RKO (cell line): ENCODE data around the gene USP24.
A peak's percentile ranks its signal among the peaks of the same experiment; 100 is the strongest.

Experiments used
- DNase-seq: peaks from one replicate; pipeline ENCODE4 v3.0.0-alpha.2; 2016; ENCODE audit warnings: low spot score

Gene USP24, protein sequence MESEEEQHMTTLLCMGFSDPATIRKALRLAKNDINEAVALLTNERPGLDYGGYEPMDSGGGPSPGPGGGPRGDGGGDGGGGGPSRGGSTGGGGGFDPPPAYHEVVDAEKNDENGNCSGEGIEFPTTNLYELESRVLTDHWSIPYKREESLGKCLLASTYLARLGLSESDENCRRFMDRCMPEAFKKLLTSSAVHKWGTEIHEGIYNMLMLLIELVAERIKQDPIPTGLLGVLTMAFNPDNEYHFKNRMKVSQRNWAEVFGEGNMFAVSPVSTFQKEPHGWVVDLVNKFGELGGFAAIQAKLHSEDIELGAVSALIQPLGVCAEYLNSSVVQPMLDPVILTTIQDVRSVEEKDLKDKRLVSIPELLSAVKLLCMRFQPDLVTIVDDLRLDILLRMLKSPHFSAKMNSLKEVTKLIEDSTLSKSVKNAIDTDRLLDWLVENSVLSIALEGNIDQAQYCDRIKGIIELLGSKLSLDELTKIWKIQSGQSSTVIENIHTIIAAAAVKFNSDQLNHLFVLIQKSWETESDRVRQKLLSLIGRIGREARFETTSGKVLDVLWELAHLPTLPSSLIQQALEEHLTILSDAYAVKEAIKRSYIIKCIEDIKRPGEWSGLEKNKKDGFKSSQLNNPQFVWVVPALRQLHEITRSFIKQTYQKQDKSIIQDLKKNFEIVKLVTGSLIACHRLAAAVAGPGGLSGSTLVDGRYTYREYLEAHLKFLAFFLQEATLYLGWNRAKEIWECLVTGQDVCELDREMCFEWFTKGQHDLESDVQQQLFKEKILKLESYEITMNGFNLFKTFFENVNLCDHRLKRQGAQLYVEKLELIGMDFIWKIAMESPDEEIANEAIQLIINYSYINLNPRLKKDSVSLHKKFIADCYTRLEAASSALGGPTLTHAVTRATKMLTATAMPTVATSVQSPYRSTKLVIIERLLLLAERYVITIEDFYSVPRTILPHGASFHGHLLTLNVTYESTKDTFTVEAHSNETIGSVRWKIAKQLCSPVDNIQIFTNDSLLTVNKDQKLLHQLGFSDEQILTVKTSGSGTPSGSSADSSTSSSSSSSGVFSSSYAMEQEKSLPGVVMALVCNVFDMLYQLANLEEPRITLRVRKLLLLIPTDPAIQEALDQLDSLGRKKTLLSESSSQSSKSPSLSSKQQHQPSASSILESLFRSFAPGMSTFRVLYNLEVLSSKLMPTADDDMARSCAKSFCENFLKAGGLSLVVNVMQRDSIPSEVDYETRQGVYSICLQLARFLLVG (N-terminal part only)

DNA sequence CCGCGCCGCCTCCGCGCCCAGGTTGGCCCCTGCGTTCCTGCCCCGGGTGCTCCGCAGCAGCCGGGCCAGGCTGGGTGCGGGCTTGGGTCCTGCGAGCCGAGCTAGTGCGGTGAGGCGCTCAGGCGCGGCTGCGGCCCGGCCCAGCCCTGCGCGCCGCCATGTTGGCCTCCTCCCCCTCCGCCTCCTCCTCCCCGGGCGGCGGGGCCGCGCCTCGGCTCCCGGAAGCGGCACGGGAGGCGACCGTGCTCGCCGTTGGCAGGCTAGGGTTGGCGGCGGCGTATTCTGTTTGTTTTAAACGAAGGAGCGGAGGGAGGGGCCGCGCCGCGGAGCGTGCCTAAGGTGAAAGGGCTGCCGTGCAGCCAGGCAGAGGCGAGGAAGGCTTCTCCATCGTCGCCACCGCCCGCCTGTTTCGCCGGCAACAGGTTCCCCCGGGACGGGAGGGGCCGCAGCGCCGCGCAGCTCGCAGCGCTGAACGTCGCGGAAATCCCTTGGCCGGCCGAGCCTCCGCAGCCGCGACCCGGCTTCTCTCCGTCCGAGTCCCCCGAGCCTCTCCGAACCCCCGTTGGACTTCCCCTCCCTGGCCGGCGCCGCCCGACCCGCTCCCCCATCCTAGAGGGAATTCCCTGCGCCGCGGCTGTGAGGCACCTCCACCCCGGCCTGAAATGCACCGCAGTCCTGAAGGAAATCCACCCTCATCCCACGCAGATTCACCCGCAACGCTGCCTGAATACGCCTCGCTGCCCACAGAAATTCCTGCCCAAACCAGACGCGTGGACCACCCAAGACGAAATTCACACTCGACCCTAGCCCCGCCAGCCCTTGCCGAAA is at the start of gene USP24:
Gene USP24 (minus strand): TSS at position 171 of the 828 bp plus-strand sequence. CDS start 251 bp downstream, outside the sequence.
- DNase-seq, result peak; percentile 72

GRCh38 chr1:55262822-55263221 is 47.7 kb upstream of the USP24 start:
- DNase-seq, result no peak

- no peak for DNase-seq
Measured at GRCh38 chr1:55259911-55260609, 44.9 kb upstream of the USP24 start.

- no peak for DNase-seq
Measured at GRCh38 chr1:55257958-55258357, 42.8 kb upstream of the USP24 start.

- no peak for DNase-seq
Measured at GRCh38 chr1:55255901-55256300, 40.7 kb upstream of the USP24 start.

DNA sequence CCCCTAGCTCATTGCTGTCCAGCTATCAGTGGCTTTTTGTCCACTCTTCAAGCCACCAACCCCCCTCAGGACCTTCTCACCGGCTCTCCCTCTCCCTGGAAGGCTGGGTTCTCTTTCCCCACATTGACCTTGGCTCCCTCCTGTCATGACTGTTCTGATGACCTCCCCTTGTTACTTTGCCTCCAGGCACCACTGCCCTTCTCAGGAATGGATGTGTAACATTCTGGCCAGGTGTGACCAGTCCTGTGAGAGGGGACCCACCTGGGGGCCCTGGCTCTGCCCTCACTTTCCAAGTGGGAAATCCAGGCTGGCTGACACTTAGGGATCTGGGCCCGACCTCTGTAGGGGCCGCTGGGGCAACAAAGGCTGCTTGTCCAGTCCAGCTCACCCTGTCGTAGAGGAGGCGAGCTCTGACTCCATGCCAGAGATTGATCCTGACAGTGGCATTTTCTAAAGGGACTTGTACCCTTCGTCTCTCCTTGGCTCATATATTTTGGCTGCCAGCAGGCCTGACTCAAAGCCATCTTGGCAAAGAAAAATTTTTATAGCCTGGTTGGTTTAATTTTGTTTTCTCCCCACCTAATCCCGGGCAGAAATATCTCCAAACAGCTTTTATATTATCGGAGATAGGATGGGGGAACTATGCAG is 37.9 kb upstream of the USP24 start:
- DNase-seq, result no peak

- no peak for DNase-seq
Measured at GRCh38 chr1:55250399-55251075, 35.4 kb upstream of the USP24 start.

DNA sequence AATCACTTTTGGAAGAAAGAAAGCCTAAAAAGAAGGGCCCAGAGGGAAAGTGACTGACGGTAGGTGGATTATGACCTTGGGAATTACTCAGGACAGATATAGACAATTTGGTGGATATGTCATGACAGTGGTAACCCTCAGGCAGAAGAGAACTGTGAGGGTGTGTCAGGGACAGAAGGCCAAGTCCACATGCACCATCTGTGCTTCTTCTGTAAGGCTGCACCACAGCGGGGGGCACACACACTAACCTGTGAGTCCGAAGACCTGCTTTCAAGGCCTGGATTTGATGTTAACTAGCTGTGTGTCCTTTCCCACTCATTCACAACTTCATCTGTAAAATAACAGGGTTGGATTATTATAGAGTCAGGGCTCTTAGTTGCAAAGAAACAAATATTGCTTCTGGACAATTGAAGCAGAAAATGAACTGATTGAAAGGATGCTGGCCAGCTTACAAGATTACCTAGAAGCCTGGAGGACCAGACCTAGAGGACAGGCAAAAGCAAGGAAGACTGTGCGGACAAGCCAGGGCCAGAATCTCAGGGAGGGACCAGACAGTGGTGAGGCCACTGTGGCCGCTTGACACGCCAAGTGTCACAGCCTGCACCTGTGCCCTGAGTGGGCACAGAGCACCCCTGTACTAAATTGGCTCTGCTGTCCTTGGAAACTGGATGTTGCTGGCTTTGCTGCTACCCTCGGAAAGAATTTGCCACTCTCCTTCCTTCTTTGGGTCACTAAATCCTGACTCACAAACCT is 34.7 kb upstream of the USP24 start:
- no peak for DNase-seq

DNA sequence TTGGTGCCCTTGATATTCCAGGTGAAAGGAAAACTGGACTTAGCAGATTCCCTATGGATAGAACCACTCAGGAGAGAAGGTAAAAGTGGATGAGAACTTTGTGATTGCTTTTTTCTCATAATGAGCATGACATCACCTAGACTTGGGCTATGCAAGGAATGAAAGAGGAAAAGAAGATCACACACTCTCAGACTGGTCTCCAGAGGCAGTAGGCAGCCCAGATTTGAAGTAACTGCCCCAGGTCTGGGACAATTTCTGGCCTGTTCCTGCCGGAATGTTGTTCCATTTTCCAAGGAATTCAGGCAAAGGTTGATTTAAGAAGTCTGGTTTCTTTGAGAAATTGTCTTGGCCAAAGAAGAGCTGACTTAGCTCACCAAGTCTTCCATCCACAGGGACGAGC is 31.7 kb upstream of the USP24 start:
- no peak for DNase-seq

- DNase-seq, result no peak
Measured at GRCh38 chr1:55246331-55246730, 31.2 kb upstream of the USP24 start.

DNA sequence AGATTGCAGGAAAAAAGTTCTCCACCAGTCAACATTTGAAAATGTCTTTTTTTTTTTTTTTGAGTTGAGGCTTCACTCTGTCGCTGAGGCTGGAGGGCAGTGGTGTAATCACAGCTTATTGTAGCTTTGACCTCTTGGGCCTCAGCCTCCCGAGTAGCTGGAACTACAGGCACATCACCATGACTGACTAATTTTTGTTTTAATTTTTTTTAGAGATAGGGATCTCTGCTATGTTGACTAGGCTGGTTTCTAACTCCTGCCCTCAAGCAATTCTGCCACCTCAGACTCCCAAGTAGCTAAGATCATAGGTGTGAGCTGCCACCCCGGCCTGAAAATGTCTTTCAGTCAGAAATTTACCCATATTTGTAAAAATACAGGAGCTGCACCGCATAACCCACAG is 30.6 kb upstream of the USP24 start:
- no peak for DNase-seq

DNA sequence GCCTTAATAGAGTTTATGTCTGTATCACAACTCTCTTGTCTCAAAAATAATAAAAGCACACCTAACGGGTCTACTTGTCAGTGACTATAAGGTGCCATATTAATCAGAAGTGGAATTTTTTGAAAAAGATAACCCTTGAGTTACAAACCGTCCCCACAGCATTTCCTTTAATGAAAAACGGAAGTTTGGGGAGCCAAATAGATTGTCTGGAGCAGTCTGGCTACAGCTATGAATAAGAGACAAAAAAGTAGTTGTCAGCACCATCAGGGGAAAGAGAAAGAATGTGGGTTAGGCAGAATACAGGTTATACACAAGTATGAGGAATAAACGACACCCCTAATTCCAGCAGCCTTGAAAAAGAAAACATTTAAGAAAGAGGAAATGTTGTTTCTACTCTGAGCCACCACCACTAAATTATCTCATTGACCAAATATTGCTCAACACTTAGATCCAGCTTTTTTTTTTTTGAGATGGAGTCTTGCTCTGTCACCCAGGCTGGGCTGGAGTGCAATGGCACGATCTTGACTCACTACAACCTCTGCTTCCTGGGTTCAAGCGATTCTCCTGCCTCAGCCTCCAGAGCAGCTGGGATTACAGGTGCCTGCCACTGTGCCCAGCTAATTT is 29.4 kb upstream of the USP24 start:
- no peak for DNase-seq

- no peak for DNase-seq
Measured at GRCh38 chr1:55243655-55244054, 28.5 kb upstream of the USP24 start.

GRCh38 chr1:55239548-55239947 is 24.4 kb upstream of the USP24 start:
- no peak for DNase-seq

DNA sequence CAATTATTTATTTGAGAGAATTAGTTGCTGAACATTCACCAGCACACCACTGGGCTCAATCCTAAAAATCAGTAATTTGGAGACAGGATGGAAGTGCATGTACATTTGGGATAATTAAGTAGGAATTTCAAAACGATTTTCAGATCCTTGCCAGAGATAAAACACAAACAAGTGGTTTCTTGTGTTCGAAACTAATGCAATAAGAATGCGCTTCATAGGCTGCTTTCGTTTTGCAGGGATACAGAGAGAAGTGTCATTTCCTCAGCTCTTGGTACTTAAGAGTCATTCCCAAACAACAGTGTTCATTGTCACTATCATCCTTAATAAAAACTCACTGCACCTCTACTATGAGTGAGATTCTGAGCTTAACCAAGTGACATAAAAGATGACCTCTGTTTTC is 20.6 kb upstream of the USP24 start:
- peak; percentile 59 for DNase-seq

GRCh38 chr1:55234016-55234415 is 18.9 kb upstream of the USP24 start:
- no peak for DNase-seq

DNA sequence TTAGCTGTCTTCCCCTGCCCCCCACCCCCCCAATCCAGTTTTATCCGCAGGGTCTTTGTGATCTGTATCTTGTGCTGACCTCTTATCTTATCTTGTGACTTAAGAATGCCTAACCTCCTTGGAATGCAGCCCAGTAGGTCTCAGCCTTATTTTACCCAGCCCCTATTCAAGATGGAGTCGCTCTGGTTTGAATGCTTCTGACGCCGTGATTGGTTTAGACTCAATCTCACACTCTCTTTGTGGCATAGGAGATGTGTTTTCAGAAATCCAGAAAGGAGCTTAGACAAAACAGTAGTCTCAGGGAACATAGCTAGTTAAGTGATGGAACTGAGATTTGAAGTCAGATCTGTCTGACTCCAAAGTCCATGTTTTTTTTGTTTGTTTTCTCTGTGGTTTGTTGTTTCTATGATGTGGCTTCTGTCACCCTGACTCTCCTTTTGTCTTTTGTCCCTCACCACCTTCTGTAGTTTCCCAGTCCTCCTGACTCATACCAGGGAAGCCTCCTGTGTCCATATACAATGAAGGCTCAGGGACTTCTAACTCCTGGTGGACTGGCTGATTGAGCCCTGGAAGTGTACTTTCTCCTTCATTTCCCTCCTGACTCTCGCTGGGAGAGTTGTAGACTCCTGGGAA is 18.1 kb upstream of the USP24 start:
- DNase-seq, result no peak
